SK-N-SH treated with all-trans-retinoic acid at 6 μM for 48 hours (cell line): ENCODE results near the gene MYNN.

Source experiments
- CREB5 ChIP-seq: fragments of 250-450 bp; sonication (Bioruptor Pico); IDR thresholded peaks from 2 replicates; pipeline ENCODE4 v1.5.1; 2020; ENCODE audit warnings: low read depth, mild to moderate bottlenecking, moderate library complexity
- CSDC2 ChIP-seq: fragments of 250-450 bp; sonication (Bioruptor Pico); IDR thresholded peaks from 2 replicates; pipeline ENCODE4 v1.5.0; 2020; ENCODE audit warnings: mild to moderate bottlenecking, moderate library complexity
- ESRRG ChIP-seq: fragments of 250-450 bp; sonication (Bioruptor Pico); IDR thresholded peaks from 2 replicates; pipeline ENCODE4 v1.6.1; 2021; ENCODE audit warnings: mild to moderate bottlenecking
- OSR1 ChIP-seq: fragments of 250-450 bp; sonication (Bioruptor Pico); IDR thresholded peaks from 2 replicates; pipeline ENCODE4 v1.8.0; 2022; ENCODE audit warnings: moderate library complexity, mild to moderate bottlenecking, inconsistent platforms
- PATZ1 ChIP-seq: fragments of 250-450 bp; sonication (Bioruptor Pico); IDR thresholded peaks from 2 replicates; pipeline ENCODE4 v1.8.0; 2020; ENCODE audit warnings: mild to moderate bottlenecking, moderate library complexity, borderline replicate concordance
- RARB ChIP-seq: fragments of 250-450 bp; sonication (Bioruptor Pico); IDR thresholded peaks from 2 replicates; pipeline ENCODE4 v1.8.0; 2021; ENCODE audit warnings: mild to moderate bottlenecking, moderate library complexity
- TOX ChIP-seq: fragments of 250-450 bp; sonication (Bioruptor Pico); IDR thresholded peaks from 2 replicates; pipeline ENCODE4 v1.8.0; 2021; ENCODE audit warnings: mild to moderate bottlenecking, moderate library complexity, borderline replicate concordance
- ZC3H10 ChIP-seq: fragments of 250-450 bp; sonication (Bioruptor Pico); IDR thresholded peaks from 2 replicates; pipeline ENCODE4 v1.5.1; 2021; ENCODE audit warnings: mild to moderate bottlenecking, moderate library complexity
- ZNF565 ChIP-seq: fragments of 450-650 bp; formaldehyde crosslinking; conservative IDR thresholded peaks from 2 replicates; pipeline ENCODE4 v1.5.0; 2020; ENCODE audit warnings: low read depth, mild to moderate bottlenecking, moderate library complexity
- ZNF70 ChIP-seq: fragments of 450-650 bp; formaldehyde crosslinking; IDR thresholded peaks from 2 replicates; pipeline ENCODE4 v1.5.0; 2020; ENCODE audit warnings: mild to moderate bottlenecking, moderate library complexity

GRCh38 chr3:169813757-169814517, 40.7 kb downstream of the MYNN start:
- TF ChIP-seq OSR1 (no peak), RARB (CRISPR knock-in tag) (no peak), ZC3H10 (CRISPR knock-in tag) (no peak), CSDC2 (CRISPR knock-in tag) (no peak), ESRRG (CRISPR knock-in tag) (no peak), PATZ1 (CRISPR knock-in tag) (no peak), ZNF70 (CRISPR knock-in tag) (no peak), CREB5 (CRISPR knock-in tag) (no peak), ZNF565 (CRISPR knock-in tag) (no peak), TOX (no peak)
